IPS-15b (cell line): ENCODE measurements around the gene VAMP5.
A peak's percentile ranks its signal among the peaks of the same experiment; 100 is the strongest.
"Not testable (repeated sequence)": the region's sequence is repeated elsewhere in the genome, so short reads cannot be mapped to it uniquely, and the experiment has no call there.

Experiments used
- H3K27me3 ChIP-seq: one replicate; pipeline ENCODE4 v1.6.1; 2013; ENCODE audit warnings: low read length; ENCODE audit not compliant: control insufficient read depth, insufficient read depth
- H3K36me3 ChIP-seq: one replicate; pipeline ENCODE4 v1.6.1; 2013; ENCODE audit warnings: low read length; ENCODE audit not compliant: control insufficient read depth, insufficient read depth
- H3K4me1 ChIP-seq: one replicate; pipeline ENCODE4 v1.6.1; 2013; ENCODE audit warnings: mild to moderate bottlenecking, low read length; ENCODE audit not compliant: control insufficient read depth, insufficient read depth
- H3K4me3 ChIP-seq: one replicate; pipeline ENCODE4 v1.5.1; 2013; ENCODE audit warnings: low read depth, low read length
- H3K9ac ChIP-seq: one replicate; pipeline ENCODE4 v1.6.1; 2013; ENCODE audit warnings: low read depth, mild to moderate bottlenecking, low read length
- H3K9me3 ChIP-seq: one replicate; pipeline ENCODE4 v1.6.1; 2013; ENCODE audit warnings: mild to moderate bottlenecking, low read length; ENCODE audit not compliant: control insufficient read depth, insufficient read depth

Gene VAMP5

GRCh38 chr2:85589982-85590791 is 6.0 kb downstream of the VAMP5 start:
- H3K4me1 ChIP-seq = no peaks in the 10 kb centered on the region
- H3K27me3 ChIP-seq = peaks cover 15% of the 10 kb centered on the region
- H3K9ac ChIP-seq = no peak overlapping the region
- no peaks in the 10 kb centered on the region for H3K36me3 ChIP-seq
- no peaks in the 10 kb centered on the region for H3K9me3 ChIP-seq
- H3K4me3 ChIP-seq = no peak overlapping the region

GRCh38 chr2:85590950-85591349 is 6.7 kb downstream of the VAMP5 start:
- no peaks in the 10 kb centered on the region for H3K36me3 ChIP-seq
- H3K27me3 ChIP-seq = peaks cover 8% of the 10 kb centered on the region
- H3K9me3 ChIP-seq = no peaks in the 10 kb centered on the region
- no peak overlapping the region for H3K9ac ChIP-seq
- H3K4me1 ChIP-seq = no peaks in the 10 kb centered on the region
- H3K4me3 ChIP-seq = no peak overlapping the region

GRCh38 chr2:85591563-85591962 is 7.3 kb downstream of the VAMP5 start:
- Histone ChIP-seq H3K27me3 (peaks cover 6% of the 10 kb centered on the region), H3K4me1 (peaks cover 4% of the 10 kb centered on the region), H3K9ac (no peak overlapping the region)

GRCh38 chr2:85592299-85592698 is 8.1 kb downstream of the VAMP5 start:
- H3K27me3 ChIP-seq, H3K4me1 ChIP-seq, H3K4me3 ChIP-seq, H3K9me3 ChIP-seq, H3K36me3 ChIP-seq, H3K9ac ChIP-seq: not testable (repeated sequence)

More at GRCh38 chr2:85591563-85591962, 7.3 kb downstream of the VAMP5 start:
- Histone ChIP-seq H3K36me3 (no peaks in the 10 kb centered on the region), H3K9me3 (no peaks in the 10 kb centered on the region), H3K4me3 (no peak overlapping the region)

GRCh38 chr2:85593023-85593422 is 8.8 kb downstream of the VAMP5 start:
- no peak overlapping the region for H3K9ac ChIP-seq
- peaks cover 4% of the 10 kb centered on the region for H3K4me1 ChIP-seq

GRCh38 chr2:85594715-85595300 is 10.6 kb downstream of the VAMP5 start:
- peaks cover 6% of the 10 kb centered on the region for H3K27me3 ChIP-seq
- peaks cover 4% of the 10 kb centered on the region for H3K4me1 ChIP-seq
- peak overlapping the region; percentile 96 for H3K4me3 ChIP-seq
- peak overlapping the region; percentile 89 for H3K9ac ChIP-seq
- no peaks in the 10 kb centered on the region for H3K9me3 ChIP-seq
- peaks cover 20% of the 10 kb centered on the region for H3K36me3 ChIP-seq

More at GRCh38 chr2:85593023-85593422, 8.8 kb downstream of the VAMP5 start:
- Histone ChIP-seq H3K9me3 (no peaks in the 10 kb centered on the region), H3K36me3 (peaks cover 5% of the 10 kb centered on the region), H3K4me3 (no peak overlapping the region), H3K27me3 (peaks cover 6% of the 10 kb centered on the region)

GRCh38 chr2:85595301-85596025 is 11.2 kb downstream of the VAMP5 start, which contains the start of gene RNF181:
Gene RNF181, plus strand, starts transcription at chr2:85595745. Its CDS starts 19 bp downstream, at chr2:85595764.
- Histone ChIP-seq H3K36me3 (peaks cover 23% of the 10 kb centered on the region), H3K4me1 (peaks cover 4% of the 10 kb centered on the region)

GRCh38 chr2:85596026-85596333 is 11.7 kb downstream of the VAMP5 start:
- H3K9me3 ChIP-seq = no peaks in the 10 kb centered on the region
- peaks cover 4% of the 10 kb centered on the region for H3K4me1 ChIP-seq
- H3K9ac ChIP-seq = peak overlapping the region; percentile 83
- H3K36me3 ChIP-seq = peaks cover 23% of the 10 kb centered on the region
- no peaks in the 10 kb centered on the region for H3K27me3 ChIP-seq
- H3K4me3 ChIP-seq = peak overlapping the region; percentile 96

More at GRCh38 chr2:85595301-85596025, 11.2 kb downstream of the VAMP5 start, which contains the start of gene RNF181:
- Histone ChIP-seq H3K9me3 (no peaks in the 10 kb centered on the region), H3K27me3 (peaks cover 1% of the 10 kb centered on the region), H3K4me3 (peak within 1 kb of the TSS; percentile 96), H3K9ac (peak within 1 kb of the TSS; percentile 89)

GRCh38 chr2:85596486-85597143 is 12.4 kb downstream of the VAMP5 start:
- Histone ChIP-seq H3K9me3 (no peaks in the 10 kb centered on the region), H3K27me3 (no peaks in the 10 kb centered on the region), H3K9ac (no peak overlapping the region), H3K4me1 (peaks cover 4% of the 10 kb centered on the region), H3K4me3 (peak overlapping the region; percentile 96), H3K36me3 (peaks cover 23% of the 10 kb centered on the region)

GRCh38 chr2:85597241-85597640 is 13.0 kb downstream of the VAMP5 start:
- peaks cover 4% of the 10 kb centered on the region for H3K4me1 ChIP-seq
- H3K9me3 ChIP-seq = no peaks in the 10 kb centered on the region
- no peaks in the 10 kb centered on the region for H3K27me3 ChIP-seq
- H3K36me3 ChIP-seq = peaks cover 23% of the 10 kb centered on the region
- no peak overlapping the region for H3K4me3 ChIP-seq
- no peak overlapping the region for H3K9ac ChIP-seq

GRCh38 chr2:85598594-85599340 is 14.5 kb downstream of the VAMP5 start:
- no peak overlapping the region for H3K9ac ChIP-seq
- H3K36me3 ChIP-seq = peaks cover 23% of the 10 kb centered on the region

More at GRCh38 chr2:85598594-85599340, 14.5 kb downstream of the VAMP5 start:
- no peaks in the 10 kb centered on the region for H3K9me3 ChIP-seq
- H3K4me3 ChIP-seq = no peak overlapping the region
- peaks cover 4% of the 10 kb centered on the region for H3K4me1 ChIP-seq
- H3K27me3 ChIP-seq = no peaks in the 10 kb centered on the region
